Colonic mucosa (tissue), 4 donors: ENCODE measurements around the gene ACSL4. TPM values are rescaled to one million over a fixed set of nuclear protein-coding genes. Genes with fewer than 3 reads are reported as not detected.
"Not testable (repeated sequence)": the region's sequence is repeated elsewhere in the genome, so short reads cannot be mapped to it uniquely, and the experiment has no call there.

Experiments
- DNase-seq: peaks from one replicate; pipeline ENCODE4 v3.0.0-alpha.2; 2020
- H3K27ac ChIP-seq: fragments of 200-600 bp; one replicate; pipeline ENCODE4 v1.8.0; 2021
- H3K27me3 ChIP-seq: fragments of 200-600 bp; one replicate; pipeline ENCODE4 v1.8.0; 2021
- H3K36me3 ChIP-seq: fragments of 200-600 bp; one replicate; pipeline ENCODE4 v1.8.0; 2021
- H3K4me1 ChIP-seq: fragments of 200-600 bp; one replicate; pipeline ENCODE4 v1.8.0; 2021; ENCODE audit warnings: mild to moderate bottlenecking
- H3K4me3 ChIP-seq: fragments of 200-600 bp; one replicate; pipeline ENCODE4 v1.8.0; 2021
- H3K9ac ChIP-seq, 2 donors: one replicate each; pipeline ENCODE4 v1.7.0; 2013; ENCODE audit warnings: control low read depth in 2 of 2, low read depth in 2 of 2, low read length in 2 of 2
- H3K9me3 ChIP-seq: fragments of 200-600 bp; one replicate; pipeline ENCODE4 v1.8.0; 2021
- CTCF ChIP-seq: fragments of 200-600 bp; IDR thresholded peaks from one replicate; pipeline ENCODE4 v1.8.0; 2022; ENCODE audit warnings: antibody characterized with exemption, mild to moderate bottlenecking
- intact Hi-C: fragments of 100-400 bp; cut with DNase I; formaldehyde crosslinking; loops from one replicate; pipeline ENCODE4 v1.14.1; 2022
- total RNA-seq, 2 donors: library from RNA; stranded (reverse); fragmentation: NEBNext Ultra II Directional in 1 of 2; extraction: Animal tissue kit (Norgen Biotek cat#: 25700) in 1 of 2; gene quantifications; one replicate each; pipeline ENCODE4 v1.2.1, GENCODE V29; 2021
- donor health status: healthy.
- donor health status: DM: no; HTN: no; CAD: no.
- donor health status: DM: no; HTN: no; CAD: no.

ACSL4 gene
- total RNA-seq, 2 donors from 2014 or later, result 10.6 to 27.9 TPM

GRCh38 chrX:109732017-109732801 is 848 bp downstream of the ACSL4 start:
- H3K27me3 ChIP-seq, result no peaks in the 10 kb centered on the region
- intact Hi-C loops, result no loop called here
- DNase-seq, result no peak
- H3K9me3 ChIP-seq, result no peaks in the 10 kb centered on the region
- H3K4me3 ChIP-seq, result peak overlapping the region; percentile 54
- no peaks in the 10 kb centered on the region for H3K36me3 ChIP-seq
- TF ChIP-seq CTCF, result no peak
- peak overlapping the region; percentile 52 to 64 for H3K9ac ChIP-seq
- peak overlapping the region; percentile 77 for H3K27ac ChIP-seq
- no peaks in the 10 kb centered on the region for H3K4me1 ChIP-seq

GRCh38 chrX:109728173-109728535 is 4.9 kb downstream of the ACSL4 start:
- Histone ChIP-seq H3K4me3 (no peak overlapping the region), H3K36me3 (no peaks in the 10 kb centered on the region), H3K4me1 (no peaks in the 10 kb centered on the region), H3K9ac (no peak overlapping the region), H3K27me3 (no peaks in the 10 kb centered on the region), H3K9me3 (no peaks in the 10 kb centered on the region), H3K27ac (no peak overlapping the region)
- TF ChIP-seq CTCF, result no peak
- intact Hi-C loops, result no loop called here
- DNase-seq, result no peak

- intact Hi-C loops, DNase-seq, H3K4me1 ChIP-seq, H3K27me3 ChIP-seq, H3K9me3 ChIP-seq, H3K9ac ChIP-seq, H3K4me3 ChIP-seq, H3K27ac ChIP-seq, H3K36me3 ChIP-seq: not testable (repeated sequence)
Observed at GRCh38 chrX:109724971-109725370, 8.1 kb downstream of the ACSL4 start.

- Histone ChIP-seq H3K36me3 (no peaks in the 10 kb centered on the region), H3K27me3 (no peaks in the 10 kb centered on the region), H3K9ac (no peak overlapping the region), H3K4me3 (no peak overlapping the region), H3K4me1 (no peaks in the 10 kb centered on the region), H3K27ac (no peak overlapping the region), H3K9me3 (no peaks in the 10 kb centered on the region)
- DNase-seq, result no peak
- intact Hi-C loops, result no loop called here
- no peak for TF ChIP-seq CTCF
Observed at GRCh38 chrX:109720947-109721346, 12.1 kb downstream of the ACSL4 start.

GRCh38 chrX:109719264-109719663 is 13.8 kb downstream of the ACSL4 start:
- Histone ChIP-seq H3K36me3 (no peaks in the 10 kb centered on the region), H3K4me3 (no peak overlapping the region), H3K27ac (no peak overlapping the region), H3K9me3 (no peaks in the 10 kb centered on the region), H3K4me1 (no peaks in the 10 kb centered on the region), H3K9ac (no peak overlapping the region), H3K27me3 (no peaks in the 10 kb centered on the region)
- intact Hi-C loops, result loop anchor here (10.0 kb wide), 2 partner anchors 136 to 166 kb away; no protein-coding TSS in a partner anchor
- DNase-seq, result no peak
- no peak for TF ChIP-seq CTCF

- Histone ChIP-seq H3K36me3 (no peaks in the 10 kb centered on the region), H3K4me1 (no peaks in the 10 kb centered on the region), H3K9me3 (no peaks in the 10 kb centered on the region), H3K27me3 (no peaks in the 10 kb centered on the region), H3K4me3 (no peak overlapping the region), H3K27ac (no peak overlapping the region), H3K9ac (no peak overlapping the region)
- TF ChIP-seq CTCF, result no peak
- DNase-seq, result no peak
- intact Hi-C loops, result loop anchor here (10.0 kb wide), 2 partner anchors 138 to 168 kb away; no protein-coding TSS in a partner anchor
Observed at GRCh38 chrX:109716431-109717028, 16.5 kb downstream of the ACSL4 start.
